SU-DHL-6 (cell line): ENCODE results near the gene HEXD.

Source experiments
- H2AFZ ChIP-seq: fragments of 200-600 bp; sonication (generic); 2 replicates; pipeline ENCODE4 v1.6.1; 2014; ENCODE audit warnings: low read depth, mild to moderate bottlenecking, moderate library complexity, mixed read lengths, antibody characterized with exemption, low read length; ENCODE audit not compliant: severe bottlenecking
- H3F3A ChIP-seq: fragments of 200-600 bp; shearing (Covaris generic); 2 replicates; pipeline ENCODE4 v1.6.0; 2016; ENCODE audit warnings: antibody characterized with exemption, mild to moderate bottlenecking; ENCODE audit not compliant: insufficient read depth
- H3K27ac ChIP-seq: fragments of 200-600 bp; sonication (generic); 2 replicates; pipeline ENCODE4 v1.5.1; 2016; ENCODE audit warnings: low read depth, mild to moderate bottlenecking, low read length, moderate library complexity, mixed read lengths
- H3K27me3 ChIP-seq: fragments of 200-600 bp; sonication (generic), shearing (Covaris generic); 2 replicates; pipeline ENCODE4 v1.6.0; 2014; ENCODE audit warnings: mild to moderate bottlenecking, low read length
- H3K36me3 ChIP-seq: fragments of 200-600 bp; sonication (generic); 2 replicates; pipeline ENCODE4 v1.6.1; 2014; ENCODE audit warnings: mild to moderate bottlenecking, low read length, mixed read lengths
- H3K4me2 ChIP-seq: fragments of 300-600, 200-600 bp; shearing (Covaris generic), sonication (generic); 2 replicates; pipeline ENCODE4 v1.6.0; 2014; ENCODE audit warnings: low read length, low read depth, mild to moderate bottlenecking; ENCODE audit not compliant: poor library complexity, severe bottlenecking
- H3K4me3 ChIP-seq: fragments of 200-600 bp; sonication (generic); 2 replicates; pipeline ENCODE4 v1.5.1; 2014; ENCODE audit warnings: antibody characterized with exemption, low read length, mild to moderate bottlenecking, mixed read lengths; ENCODE audit not compliant: insufficient read depth, poor library complexity, severe bottlenecking
- H3K79me2 ChIP-seq: fragments of 200-600 bp; sonication (generic); 2 replicates; pipeline ENCODE4 v1.6.1; 2014; ENCODE audit warnings: mild to moderate bottlenecking, low read length, moderate library complexity; ENCODE audit not compliant: insufficient read depth
- H3K9ac ChIP-seq: fragments of 200-600 bp; sonication (generic); 2 replicates; pipeline ENCODE4 v1.7.0; 2014; ENCODE audit warnings: mild to moderate bottlenecking, low read length
- H3K9me2 ChIP-seq: fragments of 200-600 bp; sonication (generic); replicated peaks from 2 replicates; pipeline ENCODE4 v1.6.1; 2014; ENCODE audit warnings: low read length; ENCODE audit not compliant: insufficient read depth
- H3K9me3 ChIP-seq: fragments of 200-600 bp; sonication (generic); 2 replicates; pipeline ENCODE4 v1.6.1; 2014; ENCODE audit warnings: low read length, mixed read lengths; ENCODE audit not compliant: insufficient read depth
- H4K20me1 ChIP-seq: fragments of 200-600 bp; sonication (generic); 2 replicates; pipeline ENCODE4 v1.6.1; 2014; ENCODE audit warnings: low read depth, mild to moderate bottlenecking, antibody characterized with exemption, low read length, moderate library complexity, mixed read lengths
- CTCF ChIP-seq: fragments of 200-600 bp; sonication (generic); IDR thresholded peaks from one replicate; pipeline ENCODE4 v1.5.1; 2017; ENCODE audit warnings: antibody characterized with exemption, mild to moderate bottlenecking, low read length, moderate library complexity; ENCODE audit not compliant: insufficient read depth, poor library complexity, severe bottlenecking
- EZH2phosphoT487 ChIP-seq: fragments of 200-600 bp; sonication (generic), shearing (Covaris generic); conservative IDR thresholded peaks from 2 replicates; pipeline ENCODE4 v1.6.1; 2018; ENCODE audit warnings: mild to moderate bottlenecking, antibody characterized with exemption, low read length, moderate library complexity, mixed read lengths

The HEXD gene

GRCh38 chr17:82416264-82416663 lies 1.9 kb upstream of the HEXD start:
- H2AFZ ChIP-seq, result no peak overlapping the region
- no peaks in the 10 kb centered on the region for H3K36me3 ChIP-seq
- H3F3A ChIP-seq, result no peaks in the 10 kb centered on the region
- no peaks in the 10 kb centered on the region for H3K27me3 ChIP-seq
- H3K79me2 ChIP-seq, result no peaks in the 10 kb centered on the region
- no peak overlapping the region for H3K27ac ChIP-seq
- H4K20me1 ChIP-seq, result no peaks in the 10 kb centered on the region; the same call in 1 of the 2 replicates
- no peak overlapping the region for H3K4me2 ChIP-seq
- H3K9ac ChIP-seq, result no peak overlapping the region
- no peaks in the 10 kb centered on the region for H3K9me3 ChIP-seq
- H3K4me3 ChIP-seq, result no peak overlapping the region
- H3K9me2 ChIP-seq, result no peaks in the 10 kb centered on the region
- TF ChIP-seq EZH2phosphoT487 (no peak), CTCF (no peak)

GRCh38 chr17:82416771-82417170 lies 1.4 kb upstream of the HEXD start:
- no peaks in the 10 kb centered on the region for H3K79me2 ChIP-seq
- H3K36me3 ChIP-seq, result no peaks in the 10 kb centered on the region
- no peak overlapping the region for H3K9ac ChIP-seq
- no peak overlapping the region for H3K4me3 ChIP-seq
- H3F3A ChIP-seq, result no peaks in the 10 kb centered on the region
- TF ChIP-seq EZH2phosphoT487 (no peak), CTCF (no peak)
- H3K4me2 ChIP-seq, result peak overlapping the region; percentile 75
- H3K9me2 ChIP-seq, result no peaks in the 10 kb centered on the region
- no peak overlapping the region for H2AFZ ChIP-seq
- H3K27me3 ChIP-seq, result no peaks in the 10 kb centered on the region
- H4K20me1 ChIP-seq, result no peaks in the 10 kb centered on the region; the same call in 1 of the 2 replicates
- no peaks in the 10 kb centered on the region for H3K9me3 ChIP-seq
- H3K27ac ChIP-seq, result no peak overlapping the region

- H3K79me2 ChIP-seq, result no peaks in the 10 kb centered on the region
- H3K4me2 ChIP-seq, result peak overlapping the region; percentile 65
- no peaks in the 10 kb centered on the region for H4K20me1 ChIP-seq
- no peaks in the 10 kb centered on the region for H3F3A ChIP-seq
- no peaks in the 10 kb centered on the region for H3K9me3 ChIP-seq
- H2AFZ ChIP-seq, result no peak overlapping the region
- TF ChIP-seq CTCF (no peak), EZH2phosphoT487 (no peak)
- no peaks in the 10 kb centered on the region for H3K9me2 ChIP-seq
- H3K27me3 ChIP-seq, result no peaks in the 10 kb centered on the region
- no peaks in the 10 kb centered on the region for H3K36me3 ChIP-seq
- H3K4me3 ChIP-seq, result no peak overlapping the region
- peak overlapping the region; percentile 71 for H3K9ac ChIP-seq
- no peak overlapping the region for H3K27ac ChIP-seq
Observed at GRCh38 chr17:82419540-82419939, 1.4 kb downstream of the HEXD start.
